OCI-LY3 (cell line): ENCODE data around the gene PIEZO1.
"Not testable (repeated sequence)": the region's sequence is repeated elsewhere in the genome, so short reads cannot be mapped to it uniquely, and the experiment has no call there.

Experiments used
- H2AFZ ChIP-seq: fragments of 200-600, 300-600 bp; shearing (Covaris generic); 2 replicates; pipeline ENCODE4 v1.6.0; 2014; ENCODE audit warnings: antibody characterized with exemption, low read depth, low read length
- H3K27ac ChIP-seq: fragments of 200-600, 300-600 bp; sonication (generic); 2 replicates; pipeline ENCODE4 v1.5.1; 2014; ENCODE audit warnings: mild to moderate bottlenecking, low read length, moderate library complexity, mixed read lengths
- H3K27me3 ChIP-seq: fragments of 200-600, 300-600 bp; sonication (generic); 2 replicates; pipeline ENCODE4 v1.6.1; 2014; ENCODE audit warnings: low read depth, low read length, mixed read lengths
- H3K36me3 ChIP-seq: fragments of 200-600, 300-600 bp; sonication (generic); replicated peaks from 2 replicates; pipeline ENCODE3; 2014; ENCODE audit warnings: low read depth, low read length, mixed read lengths
- H3K4me1 ChIP-seq: fragments of 300-600, 200-600 bp; sonication (generic); 2 replicates; pipeline ENCODE4 v1.6.1; 2014; ENCODE audit warnings: low read length, mixed read lengths
- H3K4me2 ChIP-seq: fragments of 200-600, 300-600 bp; sonication (generic); 2 replicates; pipeline ENCODE4 v1.6.1; 2014; ENCODE audit warnings: low read length, mixed read lengths
- H3K4me3 ChIP-seq: fragments of 300-600, 200-600 bp; sonication (generic); 2 replicates; pipeline ENCODE4 v1.5.1; 2014; ENCODE audit warnings: antibody characterized with exemption, mild to moderate bottlenecking, low read length, moderate library complexity
- H3K79me2 ChIP-seq: fragments of 300-600, 200-600 bp; shearing (Covaris generic); 2 replicates; pipeline ENCODE4 v1.6.1; 2014; ENCODE audit warnings: mild to moderate bottlenecking, low read length, mixed read lengths
- H3K9ac ChIP-seq: fragments of 300-600, 200-600 bp; shearing (Covaris generic); 2 replicates; pipeline ENCODE4 v1.6.0; 2014; ENCODE audit warnings: mild to moderate bottlenecking, low read length, moderate library complexity
- H3K9me3 ChIP-seq: fragments of 200-600, 300-600 bp; shearing (Covaris generic); 2 replicates; pipeline ENCODE4 v1.6.1; 2014; ENCODE audit warnings: low read length, mixed read lengths; ENCODE audit not compliant: insufficient read depth
- H4K20me1 ChIP-seq: fragments of 200-600, 300-600 bp; sonication (generic); 2 replicates; pipeline ENCODE4 v1.6.1; 2016; ENCODE audit warnings: low read length, mixed read lengths; ENCODE audit not compliant: insufficient read depth
- EZH2phosphoT487 ChIP-seq: fragments of 200-600 bp; shearing (Covaris generic); IDR thresholded peaks from 2 replicates; pipeline ENCODE4 v1.6.1; 2018; ENCODE audit warnings: antibody characterized with exemption, mixed run types, low read depth
- TF ChIP-seq, protein P1 (sequence below): fragments of 200-600, 300-600 bp; sonication (generic); IDR thresholded peaks from 2 replicates; pipeline ENCODE4 v1.5.1; 2014; ENCODE audit warnings: antibody characterized with exemption, low read length, low read depth

PIEZO1 gene

DNA sequence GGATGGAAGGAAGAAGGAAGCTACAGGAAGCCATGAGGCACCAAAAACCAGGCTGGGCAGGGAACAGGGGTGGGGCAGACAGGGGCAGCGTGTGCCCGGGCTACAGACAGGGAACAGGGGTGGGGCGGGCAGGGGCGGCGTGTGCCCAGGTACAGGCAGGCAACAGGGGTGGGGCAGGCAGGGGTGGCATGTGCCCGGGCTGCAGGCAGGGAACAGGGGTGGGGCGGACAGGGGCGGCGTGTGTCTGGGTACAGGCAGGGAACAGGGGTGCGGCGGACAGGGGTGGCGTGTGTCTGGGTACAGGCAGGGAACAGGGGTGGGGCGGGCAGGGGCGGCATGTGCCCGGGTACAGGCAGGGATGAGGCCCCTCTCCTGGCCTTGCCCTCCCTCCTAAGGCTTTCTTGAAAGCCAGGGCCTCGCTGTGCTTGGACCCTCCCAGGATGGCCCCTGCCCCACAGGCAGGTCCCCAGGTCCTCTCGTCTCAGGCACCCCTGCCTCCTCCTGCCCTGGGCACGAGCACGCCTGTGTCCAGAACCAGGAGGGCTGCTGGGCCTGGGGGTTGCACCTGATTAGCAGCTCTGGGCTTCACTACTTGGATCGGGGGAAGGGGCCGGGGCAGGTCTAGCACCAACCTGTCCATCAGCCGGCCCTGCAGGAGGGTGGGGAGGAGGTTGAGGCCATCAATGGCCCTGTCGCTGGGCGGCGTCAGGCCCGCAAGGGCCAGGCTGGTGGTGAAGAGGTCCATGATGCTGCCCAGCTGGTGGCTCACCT is 41.2 kb upstream of the PIEZO1 start:
- H3K27ac ChIP-seq = no peak overlapping the region
- no peaks in the 10 kb centered on the region for H3K9me3 ChIP-seq
- H3K79me2 ChIP-seq = no peaks in the 10 kb centered on the region
- no peak overlapping the region for H3K9ac ChIP-seq
- no peak overlapping the region for H3K4me2 ChIP-seq
- TF ChIP-seq, protein P1, sequence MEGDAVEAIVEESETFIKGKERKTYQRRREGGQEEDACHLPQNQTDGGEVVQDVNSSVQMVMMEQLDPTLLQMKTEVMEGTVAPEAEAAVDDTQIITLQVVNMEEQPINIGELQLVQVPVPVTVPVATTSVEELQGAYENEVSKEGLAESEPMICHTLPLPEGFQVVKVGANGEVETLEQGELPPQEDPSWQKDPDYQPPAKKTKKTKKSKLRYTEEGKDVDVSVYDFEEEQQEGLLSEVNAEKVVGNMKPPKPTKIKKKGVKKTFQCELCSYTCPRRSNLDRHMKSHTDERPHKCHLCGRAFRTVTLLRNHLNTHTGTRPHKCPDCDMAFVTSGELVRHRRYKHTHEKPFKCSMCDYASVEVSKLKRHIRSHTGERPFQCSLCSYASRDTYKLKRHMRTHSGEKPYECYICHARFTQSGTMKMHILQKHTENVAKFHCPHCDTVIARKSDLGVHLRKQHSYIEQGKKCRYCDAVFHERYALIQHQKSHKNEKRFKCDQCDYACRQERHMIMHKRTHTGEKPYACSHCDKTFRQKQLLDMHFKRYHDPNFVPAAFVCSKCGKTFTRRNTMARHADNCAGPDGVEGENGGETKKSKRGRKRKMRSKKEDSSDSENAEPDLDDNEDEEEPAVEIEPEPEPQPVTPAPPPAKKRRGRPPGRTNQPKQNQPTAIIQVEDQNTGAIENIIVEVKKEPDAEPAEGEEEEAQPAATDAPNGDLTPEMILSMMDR = no peak
- TF ChIP-seq EZH2phosphoT487 = no peak
- H3K36me3 ChIP-seq = no peaks in the 10 kb centered on the region
- no peak overlapping the region for H3K4me3 ChIP-seq
- H4K20me1 ChIP-seq = no peaks in the 10 kb centered on the region; the same call in 1 of the 2 replicates
- no peaks in the 10 kb centered on the region for H3K4me1 ChIP-seq
- H2AFZ ChIP-seq = no peak overlapping the region
- no peaks in the 10 kb centered on the region for H3K27me3 ChIP-seq

DNA sequence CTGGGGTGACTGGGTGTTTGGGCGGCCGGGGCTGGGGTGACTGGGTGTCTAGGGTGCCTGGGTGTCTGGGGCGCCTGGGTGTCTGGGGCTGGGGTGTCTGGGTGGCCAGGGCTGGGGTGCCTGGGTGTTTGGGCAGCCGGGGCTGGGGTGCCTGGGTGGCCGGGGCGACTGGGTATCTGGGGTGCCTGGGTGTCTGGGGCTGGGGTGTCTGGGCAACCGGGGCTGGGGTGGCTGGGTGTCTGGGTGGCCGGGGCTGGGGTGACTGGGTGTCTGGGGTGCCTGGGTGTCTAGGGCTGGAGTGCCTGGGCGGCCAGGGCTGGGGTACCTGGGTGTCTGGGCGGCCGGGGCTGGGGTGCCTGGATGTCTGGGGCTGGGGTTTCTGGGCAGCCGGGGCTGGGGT is 40.1 kb upstream of the PIEZO1 start:
- H4K20me1 ChIP-seq = no peaks in the 10 kb centered on the region
- H2AFZ ChIP-seq = no peak overlapping the region
- no peaks in the 10 kb centered on the region for H3K9me3 ChIP-seq
- no peaks in the 10 kb centered on the region for H3K36me3 ChIP-seq
- H3K4me3 ChIP-seq = no peak overlapping the region
- H3K4me2 ChIP-seq = no peak overlapping the region
- no peaks in the 10 kb centered on the region for H3K27me3 ChIP-seq
- TF ChIP-seq, protein P1 = no peak
- TF ChIP-seq EZH2phosphoT487 = no peak
- no peak overlapping the region for H3K27ac ChIP-seq
- no peak overlapping the region for H3K9ac ChIP-seq
- no peaks in the 10 kb centered on the region for H3K4me1 ChIP-seq
- H3K79me2 ChIP-seq = no peaks in the 10 kb centered on the region

DNA sequence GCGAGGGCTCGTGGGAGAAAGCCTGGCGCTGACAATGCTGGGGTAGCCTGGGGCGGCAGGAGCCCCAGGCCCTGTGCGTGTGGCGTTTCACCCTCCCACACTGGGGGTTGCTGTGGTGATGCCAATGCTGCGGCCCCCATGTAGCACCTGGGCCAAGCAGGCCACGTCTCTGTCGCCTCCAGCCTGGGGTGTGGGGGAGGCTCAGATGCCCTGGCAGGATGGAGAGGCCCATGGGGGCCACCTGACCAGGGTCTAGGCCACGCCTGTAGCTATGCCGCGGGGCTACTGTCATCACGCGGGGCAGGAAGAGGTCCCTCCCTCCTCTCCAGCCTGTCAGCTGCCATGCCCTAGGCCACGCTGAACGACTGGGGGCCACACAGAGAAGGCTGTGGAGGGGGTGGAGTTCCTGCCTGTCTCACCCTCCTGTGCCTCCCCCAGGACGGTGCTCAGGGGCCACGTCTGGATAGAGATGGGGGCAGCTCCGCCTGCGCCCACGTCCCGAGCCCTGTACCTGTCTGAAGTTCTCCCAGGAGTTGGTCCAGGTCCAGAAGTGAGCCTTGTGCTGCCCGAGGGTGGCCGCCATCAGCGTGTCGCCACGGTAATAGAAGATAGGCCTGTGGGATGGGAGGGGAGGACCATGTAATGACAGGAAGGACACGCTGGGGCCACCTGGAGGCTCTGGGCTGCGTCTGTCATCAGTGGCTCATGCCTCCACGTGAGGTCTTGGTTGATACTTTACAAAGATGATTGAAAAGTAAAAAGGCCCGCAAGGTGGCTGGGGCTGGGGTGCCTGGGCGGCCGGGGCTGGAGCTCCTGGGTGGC is 39.4 kb upstream of the PIEZO1 start:
- Histone ChIP-seq H3K36me3 (no peaks in the 10 kb centered on the region), H3K4me1 (no peaks in the 10 kb centered on the region)

DNA sequence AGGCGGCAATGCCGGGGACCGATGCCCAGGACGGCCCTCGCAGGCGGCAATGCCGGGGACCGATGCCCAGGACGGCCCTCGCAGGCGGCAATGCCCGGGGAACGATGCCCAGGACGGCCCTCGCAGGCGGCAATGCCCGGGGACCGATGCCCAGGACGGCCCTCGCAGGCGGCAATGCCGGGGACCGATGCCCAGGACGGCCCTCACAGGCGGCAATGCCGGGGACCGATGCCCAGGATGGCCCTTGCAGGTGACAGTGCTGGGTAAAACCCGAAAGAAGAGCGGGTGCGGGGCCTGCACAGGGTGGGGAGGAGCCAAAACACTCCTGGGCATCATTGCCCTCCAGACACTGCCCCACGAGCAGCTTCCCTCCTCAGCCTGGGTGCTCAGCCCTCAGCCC is 38.6 kb upstream of the PIEZO1 start:
- H2AFZ ChIP-seq, H4K20me1 ChIP-seq, H3K4me3 ChIP-seq, H3K27ac ChIP-seq, H3K4me1 ChIP-seq, H3K36me3 ChIP-seq, H3K9me3 ChIP-seq, H3K79me2 ChIP-seq, H3K4me2 ChIP-seq, H3K27me3 ChIP-seq, H3K9ac ChIP-seq: not testable (repeated sequence)

More for the DNA sequence above, 39.4 kb upstream of the PIEZO1 start:
- Histone ChIP-seq H4K20me1 (no peaks in the 10 kb centered on the region), H3K4me2 (no peak overlapping the region), H3K9ac (no peak overlapping the region), H2AFZ (no peak overlapping the region), H3K4me3 (no peak overlapping the region), H3K27me3 (no peaks in the 10 kb centered on the region), H3K79me2 (no peaks in the 10 kb centered on the region), H3K9me3 (no peaks in the 10 kb centered on the region), H3K27ac (no peak overlapping the region)
- no peak for TF ChIP-seq EZH2phosphoT487
- TF ChIP-seq, protein P1 = no peak
